OCI-LY1 (cell line): ENCODE data around the gene PARS2.

Source experiments
- EZH2 ChIP-seq: fragments of 200-600 bp; sonication (generic), shearing (Covaris generic); IDR thresholded peaks from 2 replicates; pipeline ENCODE4 v1.8.0; 2017; ENCODE audit warnings: borderline replicate concordance, mixed run types, mild to moderate bottlenecking, antibody characterized with exemption, low read length, moderate library complexity, mixed read lengths
- TF ChIP-seq, protein P1 (sequence below): fragments of 200-600 bp; sonication (generic), shearing (Covaris generic); IDR thresholded peaks from 2 replicates; pipeline ENCODE4 v1.5.1; 2017; ENCODE audit warnings: mild to moderate bottlenecking, antibody characterized with exemption, low read length, moderate library complexity, mixed read lengths

DNA sequence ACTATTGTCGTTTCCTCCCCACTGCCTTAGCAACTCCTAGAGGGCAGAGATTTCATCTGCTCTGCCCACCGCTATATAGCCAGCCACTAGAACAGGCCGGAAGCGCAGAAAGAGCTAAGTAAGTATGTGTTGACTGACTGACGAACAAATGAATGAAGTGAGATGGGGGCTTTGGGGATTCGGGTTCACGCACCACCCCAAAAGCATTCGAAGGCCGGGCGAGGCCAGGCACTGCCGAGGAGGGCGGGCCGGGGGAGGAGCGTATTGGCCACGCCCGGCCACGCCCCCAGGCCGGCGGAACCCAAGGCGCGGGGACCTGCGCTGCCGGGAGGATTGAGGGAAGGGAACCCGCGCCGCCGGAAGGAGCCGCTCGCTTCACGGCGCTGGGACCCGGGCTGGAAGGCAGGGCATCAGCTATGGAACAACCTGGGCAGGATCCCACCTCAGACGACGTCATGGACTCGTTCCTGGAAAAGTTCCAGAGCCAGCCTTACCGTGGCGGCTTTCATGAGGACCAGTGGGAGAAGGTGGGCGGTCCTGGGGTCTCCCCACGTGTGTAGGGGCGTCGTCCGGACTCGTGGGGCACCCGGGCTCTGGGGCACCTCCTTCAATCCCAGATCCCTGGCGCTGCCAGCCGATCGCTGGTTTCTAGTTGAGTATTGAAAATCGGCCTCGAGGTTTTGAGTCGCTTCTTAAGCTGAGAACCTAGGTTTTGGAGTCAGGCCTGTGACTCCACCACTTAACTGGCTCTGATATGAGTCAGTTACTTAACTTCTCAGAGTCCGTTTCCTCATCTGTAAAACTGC lies 48.6 kb downstream of the PARS2 start, which contains the start of gene TTC4:
- TF ChIP-seq, protein P1, sequence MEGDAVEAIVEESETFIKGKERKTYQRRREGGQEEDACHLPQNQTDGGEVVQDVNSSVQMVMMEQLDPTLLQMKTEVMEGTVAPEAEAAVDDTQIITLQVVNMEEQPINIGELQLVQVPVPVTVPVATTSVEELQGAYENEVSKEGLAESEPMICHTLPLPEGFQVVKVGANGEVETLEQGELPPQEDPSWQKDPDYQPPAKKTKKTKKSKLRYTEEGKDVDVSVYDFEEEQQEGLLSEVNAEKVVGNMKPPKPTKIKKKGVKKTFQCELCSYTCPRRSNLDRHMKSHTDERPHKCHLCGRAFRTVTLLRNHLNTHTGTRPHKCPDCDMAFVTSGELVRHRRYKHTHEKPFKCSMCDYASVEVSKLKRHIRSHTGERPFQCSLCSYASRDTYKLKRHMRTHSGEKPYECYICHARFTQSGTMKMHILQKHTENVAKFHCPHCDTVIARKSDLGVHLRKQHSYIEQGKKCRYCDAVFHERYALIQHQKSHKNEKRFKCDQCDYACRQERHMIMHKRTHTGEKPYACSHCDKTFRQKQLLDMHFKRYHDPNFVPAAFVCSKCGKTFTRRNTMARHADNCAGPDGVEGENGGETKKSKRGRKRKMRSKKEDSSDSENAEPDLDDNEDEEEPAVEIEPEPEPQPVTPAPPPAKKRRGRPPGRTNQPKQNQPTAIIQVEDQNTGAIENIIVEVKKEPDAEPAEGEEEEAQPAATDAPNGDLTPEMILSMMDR: no peak
- TF ChIP-seq EZH2: no peak
